ENCODE data around the gene DOCK1.

Gene DOCK1

GRCh38 chr10:127148066-127148932 is 243.1 kb downstream of the DOCK1 start:
- no peaks in the 10 kb centered on the region for H3K9me3 ChIP-seq (ENCODE audit: control insufficient read depth, insufficient read depth, low read length)
- H3K4me1 ChIP-seq (ENCODE audit: insufficient read depth, low read length): peaks cover 26% of the 10 kb centered on the region
- H3K9ac ChIP-seq (ENCODE audit: low read depth, low read length): no peak overlapping the region
- H3K36me3 ChIP-seq (ENCODE audit: insufficient read depth, low read length): no peaks in the 10 kb centered on the region

GRCh38 chr10:127148933-127149220 is 243.6 kb downstream of the DOCK1 start:
- Histone ChIP-seq H3K4me1 (ENCODE audit: insufficient read depth, low read length) (peaks cover 26% of the 10 kb centered on the region), H3K9me3 (ENCODE audit: control insufficient read depth, insufficient read depth, low read length) (no peaks in the 10 kb centered on the region), H3K9ac (ENCODE audit: low read depth, low read length) (no peak overlapping the region), H3K36me3 (ENCODE audit: insufficient read depth, low read length) (no peaks in the 10 kb centered on the region)

GRCh38 chr10:127149501-127150081 is 244.4 kb downstream of the DOCK1 start:
- Histone ChIP-seq H3K36me3 (ENCODE audit: insufficient read depth, low read length) (no peaks in the 10 kb centered on the region), H3K9ac (ENCODE audit: low read depth, low read length) (no peak overlapping the region), H3K9me3 (ENCODE audit: control insufficient read depth, insufficient read depth, low read length) (no peaks in the 10 kb centered on the region), H3K4me1 (ENCODE audit: insufficient read depth, low read length) (peaks cover 26% of the 10 kb centered on the region)

GRCh38 chr10:127150136-127150535 is 244.9 kb downstream of the DOCK1 start:
- H3K9me3 ChIP-seq (ENCODE audit: control insufficient read depth, insufficient read depth, low read length): no peaks in the 10 kb centered on the region
- no peak overlapping the region for H3K9ac ChIP-seq (ENCODE audit: low read depth, low read length)
- H3K36me3 ChIP-seq (ENCODE audit: insufficient read depth, low read length): no peaks in the 10 kb centered on the region
- H3K4me1 ChIP-seq (ENCODE audit: insufficient read depth, low read length): peaks cover 26% of the 10 kb centered on the region

- peaks cover 26% of the 10 kb centered on the region for H3K4me1 ChIP-seq (ENCODE audit: insufficient read depth, low read length)
- no peak overlapping the region for H3K9ac ChIP-seq (ENCODE audit: low read depth, low read length)
- no peaks in the 10 kb centered on the region for H3K9me3 ChIP-seq (ENCODE audit: control insufficient read depth, insufficient read depth, low read length)
- H3K36me3 ChIP-seq (ENCODE audit: insufficient read depth, low read length): no peaks in the 10 kb centered on the region
These were observed 246.3 kb downstream of the DOCK1 start for GRCh38 chr10:127151541-127151940.

GRCh38 chr10:127151981-127152699 is 246.9 kb downstream of the DOCK1 start:
- Histone ChIP-seq H3K9me3 (ENCODE audit: control insufficient read depth, insufficient read depth, low read length) (no peaks in the 10 kb centered on the region), H3K9ac (ENCODE audit: low read depth, low read length) (no peak overlapping the region), H3K36me3 (ENCODE audit: insufficient read depth, low read length) (no peaks in the 10 kb centered on the region), H3K4me1 (ENCODE audit: insufficient read depth, low read length) (peaks cover 26% of the 10 kb centered on the region)

GRCh38 chr10:127153181-127153580 is 248.0 kb downstream of the DOCK1 start:
- H3K36me3 ChIP-seq (ENCODE audit: insufficient read depth, low read length): no peaks in the 10 kb centered on the region
- H3K9ac ChIP-seq (ENCODE audit: low read depth, low read length): no peak overlapping the region

GRCh38 chr10:127154831-127155620 is 249.8 kb downstream of the DOCK1 start:
- peaks cover 7% of the 10 kb centered on the region for H3K4me1 ChIP-seq (ENCODE audit: insufficient read depth, low read length)
- H3K9ac ChIP-seq (ENCODE audit: low read depth, low read length): no peak overlapping the region
- H3K9me3 ChIP-seq (ENCODE audit: control insufficient read depth, insufficient read depth, low read length): no peaks in the 10 kb centered on the region
- no peaks in the 10 kb centered on the region for H3K36me3 ChIP-seq (ENCODE audit: insufficient read depth, low read length)

More at GRCh38 chr10:127153181-127153580, 248.0 kb downstream of the DOCK1 start:
- Histone ChIP-seq H3K9me3 (ENCODE audit: control insufficient read depth, insufficient read depth, low read length) (no peaks in the 10 kb centered on the region), H3K4me1 (ENCODE audit: insufficient read depth, low read length) (peaks cover 23% of the 10 kb centered on the region)

- H3K9ac ChIP-seq (ENCODE audit: low read depth, low read length): no peak overlapping the region
- H3K36me3 ChIP-seq (ENCODE audit: insufficient read depth, low read length): no peaks in the 10 kb centered on the region
- H3K9me3 ChIP-seq (ENCODE audit: control insufficient read depth, insufficient read depth, low read length): no peaks in the 10 kb centered on the region
- H3K4me1 ChIP-seq (ENCODE audit: insufficient read depth, low read length): peaks cover 5% of the 10 kb centered on the region; the same call in 1 of the 2 replicates
These were observed 251.9 kb downstream of the DOCK1 start for GRCh38 chr10:127157089-127157488.

- no peaks in the 10 kb centered on the region for H3K36me3 ChIP-seq (ENCODE audit: insufficient read depth, low read length)
- no peaks in the 10 kb centered on the region for H3K4me1 ChIP-seq (ENCODE audit: insufficient read depth, low read length)
- H3K9me3 ChIP-seq (ENCODE audit: control insufficient read depth, insufficient read depth, low read length): no peaks in the 10 kb centered on the region
- H3K9ac ChIP-seq (ENCODE audit: low read depth, low read length): no peak overlapping the region
These were observed 252.4 kb downstream of the DOCK1 start for GRCh38 chr10:127157506-127158200.

- H3K36me3 ChIP-seq (ENCODE audit: insufficient read depth, low read length): no peaks in the 10 kb centered on the region
- H3K4me1 ChIP-seq (ENCODE audit: insufficient read depth, low read length): no peaks in the 10 kb centered on the region
- no peak overlapping the region for H3K9ac ChIP-seq (ENCODE audit: low read depth, low read length)
- no peaks in the 10 kb centered on the region for H3K9me3 ChIP-seq (ENCODE audit: control insufficient read depth, insufficient read depth, low read length)
These were observed 253.4 kb downstream of the DOCK1 start for GRCh38 chr10:127158662-127159061.

- H3K4me1 ChIP-seq (ENCODE audit: insufficient read depth, low read length): no peaks in the 10 kb centered on the region
- H3K36me3 ChIP-seq (ENCODE audit: insufficient read depth, low read length): no peaks in the 10 kb centered on the region
- H3K9me3 ChIP-seq (ENCODE audit: control insufficient read depth, insufficient read depth, low read length): no peaks in the 10 kb centered on the region
- no peak overlapping the region for H3K9ac ChIP-seq (ENCODE audit: low read depth, low read length)
These were observed 254.5 kb downstream of the DOCK1 start for GRCh38 chr10:127159648-127160245.

- no peak overlapping the region for H3K9ac ChIP-seq (ENCODE audit: low read depth, low read length)
- no peaks in the 10 kb centered on the region for H3K9me3 ChIP-seq (ENCODE audit: control insufficient read depth, insufficient read depth, low read length)
- H3K4me1 ChIP-seq (ENCODE audit: insufficient read depth, low read length): no peaks in the 10 kb centered on the region
- no peaks in the 10 kb centered on the region for H3K36me3 ChIP-seq (ENCODE audit: insufficient read depth, low read length)
These were observed 256.3 kb downstream of the DOCK1 start for GRCh38 chr10:127161482-127161881.
